GM12873 (cell line): ENCODE results near the gene MPRIP.
A peak's percentile ranks its signal among the peaks of the same experiment; 100 is the strongest.

ENCODE experiments used
- CTCF ChIP-seq: IDR thresholded peaks from 2 replicates; pipeline ENCODE4 v1.5.1; 2012; ENCODE audit warnings: low read depth, mild to moderate bottlenecking, moderate library complexity, low read length, control low read depth; ENCODE audit not compliant: insufficient read depth; ENCODE audit errors: missing control alignments

Gene MPRIP

DNA sequence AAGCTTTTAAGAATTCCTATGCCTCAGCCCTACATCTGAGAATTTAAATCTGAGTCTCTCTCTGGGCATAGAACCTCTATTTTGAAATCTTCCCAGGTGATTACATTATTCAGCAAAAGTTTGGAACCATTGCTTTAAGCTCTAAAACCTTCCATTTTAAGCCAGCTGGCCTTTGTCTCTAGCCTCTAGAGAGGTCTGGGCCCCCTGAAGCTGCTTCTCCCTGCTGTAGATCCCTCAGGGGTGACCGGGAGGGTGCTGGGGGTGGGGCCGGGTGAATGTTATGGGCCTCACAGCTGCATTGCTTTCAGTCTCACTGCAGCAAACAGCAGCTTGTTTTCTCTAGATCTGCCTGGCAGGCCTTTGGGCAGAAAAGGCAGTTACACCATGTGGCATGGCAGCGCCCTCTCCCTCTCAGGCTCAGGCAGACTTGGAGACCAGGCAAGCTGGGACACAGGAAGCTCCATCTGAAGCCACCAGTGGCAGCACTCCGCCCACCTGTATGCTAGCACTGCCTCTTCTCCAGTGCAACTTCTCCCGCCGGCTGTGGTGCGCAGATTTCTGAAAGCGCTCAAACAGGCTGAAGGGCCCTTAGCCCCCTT lies 66.3 kb downstream of the MPRIP start:
- no peak for TF ChIP-seq CTCF

DNA sequence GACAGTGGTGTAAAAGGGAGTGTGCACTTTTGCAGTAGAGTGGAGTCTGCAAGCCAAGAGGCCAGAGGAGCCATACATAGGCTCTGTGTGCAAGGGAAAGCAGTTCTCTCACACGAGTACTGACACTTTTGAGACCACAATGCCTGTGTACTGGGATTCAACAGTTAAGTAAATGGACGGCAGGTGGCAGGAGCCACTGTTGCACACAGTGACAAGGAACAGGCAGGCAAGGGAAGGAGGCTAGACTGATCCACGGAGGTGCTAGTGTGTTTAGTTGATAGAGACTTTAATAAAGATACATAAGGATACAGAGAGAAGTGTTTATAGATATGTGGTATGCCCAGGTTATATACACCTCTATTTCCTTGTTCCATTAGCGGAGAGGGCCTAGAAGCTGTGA lies 67.0 kb downstream of the MPRIP start:
- peak; percentile 28 for TF ChIP-seq CTCF

DNA sequence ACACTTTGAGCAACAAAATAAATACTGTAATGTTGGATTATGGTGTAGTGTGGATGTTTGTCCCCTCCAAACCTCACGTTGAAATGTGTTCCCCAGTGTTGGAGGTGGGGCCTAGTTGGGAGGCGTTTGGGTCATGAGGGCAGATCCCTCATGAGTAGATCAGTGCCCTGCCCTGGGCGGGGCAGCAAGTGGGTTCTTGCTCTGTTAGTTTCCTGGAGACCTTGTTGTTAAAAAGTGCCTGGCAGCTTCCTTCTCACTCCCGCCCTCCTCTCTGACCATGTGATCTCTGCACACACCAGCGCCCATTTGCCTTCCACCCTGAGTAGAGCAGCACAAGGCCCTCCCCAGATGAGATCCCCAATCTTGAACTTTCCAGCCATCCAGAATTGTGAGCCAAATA lies 67.7 kb downstream of the MPRIP start:
- TF ChIP-seq CTCF, result no peak

DNA sequence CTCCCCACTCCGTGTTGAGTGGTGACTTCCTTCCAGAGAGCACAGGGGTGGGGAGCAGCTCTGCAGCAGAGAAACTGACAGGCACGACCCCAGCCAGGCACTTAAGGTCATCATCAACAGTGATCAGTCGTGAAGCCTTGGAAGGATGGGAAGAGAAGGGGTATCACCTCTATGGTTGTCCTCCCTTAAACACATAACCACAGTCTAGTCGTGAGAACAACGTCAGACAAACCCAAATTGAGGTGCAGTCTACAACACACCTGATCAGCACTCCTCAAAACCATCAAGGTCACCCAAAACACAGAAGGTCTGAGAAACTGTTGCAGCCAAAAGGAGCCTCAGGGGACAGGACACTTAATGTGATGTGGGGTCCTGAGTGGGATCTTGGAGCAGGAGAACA lies 68.3 kb downstream of the MPRIP start:
- TF ChIP-seq CTCF, result no peak

- no peak for TF ChIP-seq CTCF
These were observed 69.4 kb downstream of the MPRIP start for GRCh38 chr17:17111401-17112393.

DNA sequence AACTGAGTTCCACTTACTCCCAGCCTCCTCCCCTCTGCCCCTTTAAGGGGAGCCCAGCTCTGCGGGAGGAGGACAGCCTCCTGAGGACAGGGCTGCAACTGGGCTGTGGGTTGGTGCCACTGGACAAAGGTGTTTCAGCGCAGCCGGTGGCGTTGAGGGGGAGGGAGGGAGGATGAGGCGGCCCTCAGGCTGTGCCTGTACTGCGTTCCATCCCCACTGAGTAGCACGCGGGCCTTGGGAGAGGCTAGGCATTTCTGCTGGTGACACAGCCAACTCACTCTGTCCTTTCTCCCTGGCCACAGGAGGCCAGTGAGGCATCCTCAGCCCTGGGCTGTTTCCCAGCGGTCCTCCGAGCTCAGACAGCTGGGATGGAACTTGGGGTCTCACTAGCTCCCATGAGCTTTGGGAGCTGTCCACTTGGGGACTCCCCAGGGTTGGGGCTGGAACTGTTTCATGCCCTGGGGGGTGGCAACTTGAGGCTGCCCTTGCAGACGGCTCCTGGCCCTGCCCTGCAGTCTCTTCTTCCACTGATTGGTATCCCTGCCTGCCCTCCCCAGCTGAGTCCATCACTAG lies 70.5 kb downstream of the MPRIP start:
- no peak for TF ChIP-seq CTCF

- TF ChIP-seq CTCF, result no peak
These were observed 72.5 kb downstream of the MPRIP start for GRCh38 chr17:17114592-17115225.
